Stimulated activated CD8-positive, alpha-beta memory T cell treated with anti-CD3 and anti-CD28 coated beads, Interleukin-4, amount 100 ng/mL, for 48 hours (primary cell): ENCODE data around the gene ARL6IP5.

Source experiments
- DNase-seq: peaks from one replicate; pipeline ENCODE4 v3.0.0-alpha.2; 2020

The ARL6IP5 gene

GRCh38 chr3:69119681-69120080 lies 34.9 kb downstream of the ARL6IP5 start:
- DNase-seq: no peak

GRCh38 chr3:69120879-69121464 lies 36.2 kb downstream of the ARL6IP5 start:
- peak; percentile 89 for DNase-seq

- no peak for DNase-seq
Measured at GRCh38 chr3:69121513-69121912, 36.8 kb downstream of the ARL6IP5 start.

GRCh38 chr3:69121950-69122349 lies 37.2 kb downstream of the ARL6IP5 start:
- DNase-seq: no peak

GRCh38 chr3:69122403-69122802 lies 37.7 kb downstream of the ARL6IP5 start, which contains the start of gene LMOD3:
LMOD3 (minus strand) TSS chr3:69122595; CDS start chr3:69122386, 209 bp downstream.
- no peak for DNase-seq

GRCh38 chr3:69126216-69126615 lies 41.5 kb downstream of the ARL6IP5 start:
- DNase-seq: no peak

GRCh38 chr3:69126999-69127398 lies 42.3 kb downstream of the ARL6IP5 start:
- no peak for DNase-seq

GRCh38 chr3:69128509-69128908 lies 43.8 kb downstream of the ARL6IP5 start:
- no peak for DNase-seq

GRCh38 chr3:69129531-69129930 lies 44.8 kb downstream of the ARL6IP5 start:
- no peak for DNase-seq

GRCh38 chr3:69130689-69131088 lies 46.0 kb downstream of the ARL6IP5 start:
- DNase-seq: no peak

GRCh38 chr3:69137005-69137404 lies 52.3 kb downstream of the ARL6IP5 start:
- DNase-seq: no peak

GRCh38 chr3:69137412-69137811 lies 52.7 kb downstream of the ARL6IP5 start:
- DNase-seq: no peak

- no peak for DNase-seq
Measured at GRCh38 chr3:69141313-69141712, 56.6 kb downstream of the ARL6IP5 start.

GRCh38 chr3:69142090-69142489 lies 57.4 kb downstream of the ARL6IP5 start:
- no peak for DNase-seq

- DNase-seq: no peak
Measured at GRCh38 chr3:69142797-69143454, 58.2 kb downstream of the ARL6IP5 start.

- no peak for DNase-seq
Measured at GRCh38 chr3:69143612-69144011, 58.9 kb downstream of the ARL6IP5 start.

GRCh38 chr3:69144631-69145245 lies 60.0 kb downstream of the ARL6IP5 start:
- no peak for DNase-seq

GRCh38 chr3:69145688-69146087 lies 61.0 kb downstream of the ARL6IP5 start:
- DNase-seq: no peak

GRCh38 chr3:69149586-69149985 lies 64.8 kb downstream of the ARL6IP5 start:
- no peak for DNase-seq
